Stimulated activated CD8-positive, alpha-beta memory T cell treated with anti-CD3 and anti-CD28 coated beads, Interleukin-4, amount 100 ng/mL, for 1 hour (primary cell): ENCODE data around the gene CIC.
"Not testable (repeated sequence)": the region's sequence is repeated elsewhere in the genome, so short reads cannot be mapped to it uniquely, and the experiment has no call there.

Source experiments
- DNase-seq, 2 donors: peaks; one replicate each; pipeline ENCODE4 v3.0.0-alpha.2; 2020; ENCODE audit warnings: low read depth in 2 of 2, low spot score in 1 of 2

Gene CIC

DNA sequence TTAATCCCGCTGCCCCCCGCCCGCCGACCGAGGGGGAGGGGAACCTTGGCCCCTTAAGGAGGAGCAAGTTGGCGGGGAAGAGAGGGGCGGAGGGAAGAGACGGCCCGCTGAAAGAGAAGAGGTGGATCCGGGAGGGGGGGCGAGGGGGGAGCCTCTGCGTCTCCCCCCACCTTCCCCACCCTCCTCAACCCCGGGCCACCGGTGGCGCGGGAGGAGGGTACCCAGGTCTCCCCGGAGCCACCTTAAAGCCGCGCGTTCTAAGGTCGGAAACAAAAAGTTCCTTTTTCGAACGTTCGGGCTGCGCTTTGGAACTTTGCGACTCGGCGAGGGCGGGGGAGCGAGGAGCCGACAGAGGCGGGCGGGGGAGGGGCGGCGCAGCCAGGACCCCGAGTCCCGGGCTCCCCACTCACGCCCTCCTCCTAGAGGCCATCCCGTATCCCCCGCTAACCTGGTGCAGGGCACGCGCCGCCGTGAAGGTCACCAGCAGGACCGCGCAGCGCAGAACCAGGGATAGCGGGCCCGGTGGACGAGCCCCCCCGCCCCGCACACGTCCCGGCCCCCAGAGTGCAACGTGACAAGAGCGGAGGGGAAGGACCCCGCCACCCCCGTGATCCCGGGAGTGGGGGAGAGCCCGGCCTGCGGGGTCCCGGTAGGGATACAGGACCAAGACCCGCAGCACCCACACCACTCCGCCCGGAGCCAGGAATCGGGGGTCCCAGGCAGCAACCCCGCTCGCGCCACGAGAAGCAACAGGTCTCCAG lies 14.8 kb upstream of the CIC start:
- peak; percentile 49 to 63 for DNase-seq

DNA sequence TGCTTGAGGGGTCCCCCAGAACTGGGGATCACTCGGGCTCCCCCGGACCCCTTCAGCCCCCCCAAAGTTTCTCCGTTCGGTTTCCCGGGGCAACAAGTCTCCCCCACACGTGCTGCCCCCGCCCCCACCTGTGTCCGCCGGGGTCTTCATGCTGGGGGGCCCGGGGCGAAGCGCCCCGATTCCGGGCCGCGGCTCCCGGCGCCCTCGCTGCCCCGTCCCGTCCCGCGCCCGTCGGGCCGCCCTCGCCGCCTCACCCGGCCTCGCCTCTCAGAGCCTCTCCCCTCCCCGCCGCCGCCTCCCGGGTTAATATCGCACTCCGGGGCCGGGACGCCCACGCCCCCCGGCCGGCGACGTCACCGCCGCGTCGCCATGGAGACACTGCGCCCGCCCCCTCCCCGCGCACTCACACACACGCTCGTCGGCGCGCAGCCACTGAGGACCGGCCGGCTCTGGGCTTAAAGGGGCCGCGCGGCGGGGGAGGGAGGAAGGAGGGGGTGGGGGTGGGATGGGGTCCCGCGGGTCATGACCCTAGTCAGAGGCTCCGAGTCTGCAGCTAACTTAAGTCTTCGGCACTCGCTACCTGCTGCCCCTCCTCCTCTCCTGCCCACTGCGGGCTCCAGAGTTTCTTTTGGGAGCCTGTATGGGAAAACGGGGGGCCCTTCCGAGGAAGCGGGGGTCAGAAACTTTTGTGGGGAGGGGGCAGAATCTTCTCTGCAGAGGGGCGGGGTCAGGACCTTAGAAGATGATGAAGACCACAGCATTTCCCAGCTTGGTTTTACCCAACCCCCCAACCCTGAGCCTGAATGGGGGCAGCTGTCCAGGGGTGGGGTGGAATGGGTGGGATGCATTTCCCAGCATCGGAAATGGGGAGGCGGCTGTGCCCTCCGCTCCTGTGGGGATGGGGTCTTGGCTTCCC lies 13.9 kb upstream of the CIC start, which contains the start of gene ERF:
Gene ERF, minus strand, starts transcription at position 279 of the 916 bp plus-strand sequence. Its CDS starts 129 bp downstream, at position 150.
- peak; percentile 84 to 88 for DNase-seq

- DNase-seq = no peak
These were observed 13.0 kb upstream of the CIC start for GRCh38 chr19:42255766-42256745.

- not testable (repeated sequence) for DNase-seq
These were observed 11.2 kb upstream of the CIC start for GRCh38 chr19:42257842-42258241.

DNA sequence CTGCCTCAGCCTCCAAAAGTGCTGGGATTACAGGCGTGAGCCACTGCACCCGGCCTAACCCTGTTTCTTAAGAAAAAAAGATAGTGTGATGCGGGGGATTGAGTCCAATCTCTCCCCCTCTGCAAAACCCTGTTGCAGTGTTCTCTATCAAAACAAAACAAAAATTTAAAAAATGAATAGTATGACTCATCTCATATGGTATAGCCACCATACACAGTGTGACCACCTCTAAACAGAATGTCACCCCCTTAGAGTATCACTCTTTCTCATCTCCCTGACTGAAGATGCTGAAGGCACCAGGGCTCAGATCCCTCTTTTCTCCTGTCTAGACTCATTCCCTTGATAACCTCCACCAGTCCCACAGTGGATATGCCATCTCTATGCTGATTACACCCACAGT lies 7.3 kb upstream of the CIC start:
- no peak for DNase-seq

GRCh38 chr19:42266105-42266504 lies 2.9 kb upstream of the CIC start:
- DNase-seq = not testable (repeated sequence)

DNA sequence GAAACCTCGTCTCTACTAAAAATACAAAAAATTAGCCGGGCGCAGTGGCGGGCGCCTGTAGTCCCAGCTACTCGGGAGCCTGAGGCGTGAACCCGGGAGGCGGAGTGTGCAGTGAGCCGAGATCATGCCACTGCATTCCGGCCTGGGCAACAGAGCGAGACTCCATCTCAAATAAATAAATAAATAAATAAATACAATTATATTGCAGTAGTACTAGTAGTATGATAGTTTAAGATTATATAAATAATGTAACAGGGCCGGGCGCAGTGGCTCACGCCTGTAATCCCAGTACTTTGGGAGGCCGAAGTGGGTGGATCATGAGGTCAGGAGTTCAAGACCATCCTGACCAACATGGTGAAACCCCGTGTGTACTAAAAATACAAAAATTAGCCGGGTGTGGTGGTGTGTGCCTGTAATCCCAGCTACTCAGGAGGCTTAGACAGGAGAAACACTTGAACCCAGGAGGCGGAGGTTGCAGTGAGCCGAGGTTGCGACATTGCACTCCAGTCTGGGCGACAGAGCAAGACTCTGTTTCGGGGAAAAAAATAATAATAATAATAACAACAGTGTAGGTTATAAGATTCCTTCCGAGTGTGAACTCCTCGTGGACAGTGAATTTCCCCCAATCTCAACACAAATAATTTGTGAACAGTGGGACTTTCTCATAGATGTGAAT lies 2.0 kb upstream of the CIC start:
- DNase-seq = not testable (repeated sequence)

- no peak for DNase-seq
These were observed 1.4 kb upstream of the CIC start for GRCh38 chr19:42267644-42268141.

DNA sequence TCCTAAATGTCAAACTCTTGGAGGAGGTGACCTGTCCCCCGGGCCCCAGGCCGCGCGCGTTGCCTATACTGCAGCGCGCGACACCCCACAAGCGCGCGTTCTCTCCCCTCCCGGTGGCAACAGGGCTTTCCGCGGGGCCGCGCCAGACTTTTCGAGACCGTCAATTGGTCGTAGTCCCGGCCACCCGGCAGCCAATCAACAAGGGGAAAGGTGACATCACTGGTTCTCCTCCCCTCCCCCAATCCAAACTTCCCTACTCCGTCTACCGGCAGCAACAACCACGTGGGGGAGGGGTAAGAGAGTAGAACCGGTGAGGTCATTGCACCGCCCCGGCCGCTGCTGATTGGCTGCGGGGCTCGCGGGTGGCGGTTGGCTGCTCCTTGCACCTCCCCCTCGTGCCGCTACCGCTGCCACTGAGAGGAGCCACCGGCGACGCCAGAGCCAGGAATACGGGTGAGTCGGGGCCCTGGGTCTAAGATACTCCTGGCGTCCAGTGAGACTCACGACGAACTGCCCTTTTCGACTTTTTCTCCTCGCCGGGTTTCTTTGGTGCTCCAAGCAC lies 829 bp upstream of the CIC start:
- peak; percentile 93 to 96 for DNase-seq

GRCh38 chr19:42269478-42270345 lies 660 bp downstream of the CIC start:
- no peak for DNase-seq

- no peak for DNase-seq
These were observed 1.4 kb downstream of the CIC start for GRCh38 chr19:42270346-42271044.

DNA sequence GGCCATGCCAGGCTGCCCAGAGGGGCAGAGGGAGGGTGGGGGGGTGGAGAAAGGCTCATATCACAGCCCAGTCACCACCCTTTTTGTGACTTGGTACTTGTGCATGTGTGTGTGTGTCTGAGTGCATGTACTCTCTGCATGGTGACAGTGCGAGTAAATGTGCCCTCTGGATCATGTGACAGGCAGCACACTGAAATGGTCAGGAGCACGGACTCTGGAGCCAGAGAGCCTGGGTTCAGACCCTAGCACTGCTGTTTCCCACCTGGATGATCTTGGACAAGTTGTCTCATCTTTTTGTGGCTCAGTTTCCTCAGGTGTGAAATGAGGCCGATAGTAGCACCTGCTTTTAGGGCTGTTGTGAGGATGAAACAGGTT lies 2.0 kb downstream of the CIC start:
- DNase-seq = no peak

DNA sequence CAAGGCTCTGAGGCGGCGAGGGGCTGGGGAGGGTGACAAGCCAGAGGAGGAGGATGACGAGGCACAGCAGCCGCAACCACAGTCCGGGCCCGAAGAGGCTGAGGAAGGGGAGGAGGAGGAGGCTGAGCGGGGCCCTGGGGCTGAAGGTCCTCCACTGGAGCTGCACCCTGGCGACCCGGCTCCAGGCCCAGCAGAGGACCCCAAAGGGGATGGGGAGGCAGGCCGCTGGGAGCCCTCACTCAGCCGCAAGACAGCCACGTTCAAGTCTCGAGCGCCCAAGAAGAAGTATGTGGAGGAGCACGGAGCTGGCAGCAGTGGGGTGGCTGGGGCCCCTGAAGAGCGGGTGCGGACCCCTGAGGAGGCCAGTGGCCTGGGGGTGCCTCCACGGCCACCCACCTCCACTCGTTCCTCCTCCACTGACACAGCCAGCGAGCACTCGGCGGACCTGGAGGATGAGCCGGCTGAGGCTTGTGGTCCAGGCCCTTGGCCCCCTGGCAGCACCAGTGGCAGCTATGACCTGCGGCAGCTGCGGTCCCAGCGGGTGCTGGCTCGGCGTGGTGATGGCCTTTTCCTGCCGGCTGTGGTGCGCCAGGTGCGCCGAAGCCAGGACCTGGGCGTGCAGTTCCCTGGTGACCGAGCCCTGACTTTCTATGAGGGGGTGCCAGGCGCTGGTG lies 2.9 kb downstream of the CIC start:
- no peak for DNase-seq

- DNase-seq = no peak
These were observed 3.5 kb downstream of the CIC start for GRCh38 chr19:42272535-42272897.

GRCh38 chr19:42272989-42273406 lies 3.9 kb downstream of the CIC start:
- no peak for DNase-seq

DNA sequence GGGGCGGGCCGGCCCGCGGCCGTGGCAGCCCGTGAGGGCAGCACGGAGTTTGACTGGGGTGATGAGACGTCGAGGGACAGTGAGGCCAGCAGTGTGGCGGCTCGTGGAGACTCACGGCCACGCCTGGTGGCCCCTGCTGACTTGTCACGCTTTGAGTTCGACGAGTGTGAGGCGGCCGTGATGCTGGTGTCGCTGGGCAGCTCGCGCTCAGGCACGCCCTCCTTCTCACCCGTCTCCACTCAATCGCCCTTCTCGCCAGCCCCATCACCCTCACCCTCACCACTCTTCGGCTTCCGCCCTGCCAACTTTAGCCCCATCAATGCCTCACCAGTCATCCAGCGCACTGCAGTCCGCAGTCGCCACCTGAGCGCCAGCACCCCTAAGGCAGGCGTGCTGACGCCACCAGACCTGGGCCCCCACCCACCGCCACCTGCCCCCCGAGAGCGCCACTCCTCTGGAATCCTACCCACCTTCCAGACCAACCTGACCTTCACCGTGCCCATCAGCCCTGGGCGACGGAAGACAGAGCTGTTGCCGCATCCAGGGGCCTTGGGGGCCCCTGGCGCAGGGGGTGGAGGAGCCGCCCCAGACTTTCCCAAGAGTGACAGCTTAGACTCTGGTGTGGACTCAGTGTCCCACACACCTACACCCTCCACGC lies 4.5 kb downstream of the CIC start:
- DNase-seq = no peak

DNA sequence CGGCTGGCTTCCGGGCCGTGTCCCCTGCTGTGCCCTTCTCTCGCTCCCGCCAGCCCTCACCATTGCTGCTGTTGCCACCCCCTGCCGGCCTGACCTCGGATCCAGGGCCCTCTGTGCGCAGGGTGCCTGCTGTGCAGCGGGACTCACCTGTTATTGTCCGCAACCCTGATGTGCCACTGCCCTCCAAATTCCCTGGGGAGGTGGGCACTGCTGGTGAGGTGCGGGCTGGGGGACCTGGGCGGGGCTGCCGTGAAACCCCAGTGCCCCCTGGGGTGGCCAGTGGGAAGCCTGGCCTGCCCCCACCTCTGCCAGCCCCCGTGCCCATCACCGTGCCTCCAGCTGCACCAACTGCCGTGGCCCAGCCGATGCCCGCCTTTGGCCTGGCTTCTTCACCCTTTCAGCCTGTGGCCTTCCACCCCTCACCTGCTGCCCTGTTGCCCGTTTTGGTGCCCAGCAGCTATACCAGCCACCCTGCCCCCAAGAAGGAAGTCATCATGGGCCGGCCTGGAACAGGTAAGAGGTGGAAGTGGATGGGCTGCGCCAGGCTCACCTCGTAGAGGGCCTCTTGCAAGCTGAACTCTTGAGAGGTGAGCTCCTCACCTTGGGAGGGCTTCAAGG lies 5.1 kb downstream of the CIC start:
- no peak for DNase-seq
